Mesenchymal stem cell (in vitro differentiated cells and primary cell): ENCODE results near the gene PLA2G4B.

Experiments used
- DNase-seq: peaks from one replicate; pipeline ENCODE4 v3.0.0-alpha.2; 2013
- H2AFZ ChIP-seq: one replicate; pipeline ENCODE4 v1.6.1; 2013; ENCODE audit warnings: low read depth, mild to moderate bottlenecking, control low read depth, inconsistent platforms, low read length, moderate library complexity
- H2AK5ac ChIP-seq: 2 replicates; pipeline ENCODE4 v1.6.1; 2013; ENCODE audit warnings: low read length, moderate library complexity, mild to moderate bottlenecking, inconsistent platforms; ENCODE audit not compliant: severe bottlenecking
- H2BK120ac ChIP-seq: one replicate; pipeline ENCODE4 v1.6.1; 2013; ENCODE audit warnings: low read depth, mild to moderate bottlenecking, inconsistent platforms, low read length, moderate library complexity
- H2BK12ac ChIP-seq, 2 experiments: one replicate each; pipeline ENCODE4 v1.6.1; 2013; ENCODE audit warnings: inconsistent platforms in 2 of 2, low read length in 2 of 2, mild to moderate bottlenecking in 2 of 2, moderate library complexity in 2 of 2, control low read depth in 1 of 2
- H2BK15ac ChIP-seq: one replicate; pipeline ENCODE4 v1.6.1; 2013; ENCODE audit warnings: mild to moderate bottlenecking, low read depth, inconsistent platforms; ENCODE audit not compliant: poor library complexity, severe bottlenecking
- H2BK5ac ChIP-seq: 2 replicates; pipeline ENCODE4 v1.6.1; 2013; ENCODE audit warnings: low read depth, mild to moderate bottlenecking, low read length, control low read depth, inconsistent platforms; ENCODE audit not compliant: poor library complexity, severe bottlenecking
- H3K14ac ChIP-seq, 2 experiments: one replicate each; pipeline ENCODE4 v1.6.1; 2013; ENCODE audit warnings: inconsistent platforms in 2 of 2, low read length in 2 of 2, control low read depth in 1 of 2, mild to moderate bottlenecking in 1 of 2, moderate library complexity in 1 of 2
- H3K18ac ChIP-seq, 2 experiments: one replicate each; pipeline ENCODE4 v1.6.1; 2013; ENCODE audit warnings: inconsistent platforms in 2 of 2, low read length in 2 of 2, control low read depth in 1 of 2, low read depth in 1 of 2, mild to moderate bottlenecking in 1 of 2
- H3K23ac ChIP-seq, 2 experiments: one replicate each; pipeline ENCODE4 v1.6.1; 2013; ENCODE audit warnings: inconsistent platforms in 2 of 2, low read length in 2 of 2, mild to moderate bottlenecking in 2 of 2, moderate library complexity in 2 of 2, control low read depth in 1 of 2
- H3K27ac ChIP-seq: 2 replicates; pipeline ENCODE4 v1.5.1; 2013; ENCODE audit warnings: mild to moderate bottlenecking, moderate library complexity, low read length, control low read depth, inconsistent platforms; ENCODE audit not compliant: poor library complexity, severe bottlenecking
- H3K27me3 ChIP-seq, 2 experiments: 2 replicates each; pipeline versions ENCODE4 v1.6.1 to v1.7.0; 2013; ENCODE audit warnings: low read length in 2 of 2, mild to moderate bottlenecking in 2 of 2, moderate library complexity in 2 of 2, control low read depth in 1 of 2, inconsistent platforms in 1 of 2; ENCODE audit not compliant: control insufficient read depth in 1 of 2, insufficient read depth in 1 of 2
- H3K36me3 ChIP-seq, 2 experiments: 2 replicates each; pipeline versions ENCODE4 v1.6.1 to v1.7.0; 2013; ENCODE audit warnings: low read length in 2 of 2, control low read depth in 1 of 2, inconsistent platforms in 1 of 2, low read depth in 1 of 2, mild to moderate bottlenecking in 1 of 2; ENCODE audit not compliant: insufficient read depth in 2 of 2, control insufficient read depth in 1 of 2
- H3K4ac ChIP-seq, 2 experiments: one replicate each; pipeline ENCODE4 v1.6.1; 2013; ENCODE audit warnings: inconsistent platforms in 2 of 2, low read length in 2 of 2, mild to moderate bottlenecking in 2 of 2, moderate library complexity in 2 of 2, control low read depth in 1 of 2, low read depth in 1 of 2
- H3K4me1 ChIP-seq: 2 replicates; pipeline ENCODE4 v1.6.1; 2013; ENCODE audit warnings: low read depth, low read length, control low read depth; ENCODE audit not compliant: control insufficient read depth, insufficient read depth
- H3K4me2 ChIP-seq: 2 replicates; pipeline ENCODE4 v1.6.1; 2013; ENCODE audit warnings: low read length, mild to moderate bottlenecking, inconsistent platforms; ENCODE audit not compliant: poor library complexity, severe bottlenecking
- H3K4me3 ChIP-seq, 2 experiments: 2 replicates each; pipeline versions ENCODE4 v1.5.1 to v1.7.0; 2013; ENCODE audit warnings: low read length in 2 of 2, mild to moderate bottlenecking in 2 of 2, control low read depth in 1 of 2, low read depth in 1 of 2; ENCODE audit not compliant: insufficient read depth in 1 of 2
- H3K79me1 ChIP-seq: replicated peaks from 2 replicates; pipeline ENCODE4 v1.6.1; 2013; ENCODE audit warnings: mild to moderate bottlenecking, control low read depth, low read length, inconsistent platforms; ENCODE audit not compliant: poor library complexity, severe bottlenecking
- H3K9ac ChIP-seq: 2 replicates; pipeline ENCODE4 v1.7.0; 2013; ENCODE audit warnings: mild to moderate bottlenecking, low read length, moderate library complexity
- H3K9me3 ChIP-seq: 2 replicates; pipeline ENCODE4 v1.7.0; 2013; ENCODE audit warnings: mild to moderate bottlenecking, low read length; ENCODE audit not compliant: control insufficient read depth
- H4K8ac ChIP-seq: one replicate; pipeline ENCODE4 v1.6.1; 2013; ENCODE audit warnings: inconsistent platforms, mild to moderate bottlenecking, low read length, moderate library complexity
- H4K91ac ChIP-seq: one replicate; pipeline ENCODE4 v1.6.1; 2013; ENCODE audit warnings: mild to moderate bottlenecking, low read length, inconsistent platforms
- WGBS: methylation state at CpG from one replicate; pipeline ENCODE4 v1.1.7; 2013; ENCODE audit warnings: mixed read lengths; 5-methylcytosine and 5-hydroxymethylcytosine counted together

The PLA2G4B gene

GRCh38 chr15:41891946-41892345, 53.3 kb downstream of the PLA2G4B start:
- peaks cover 0 to 28% of the 10 kb centered on the region in 2 experiments for H3K36me3 ChIP-seq
- H3K9me3 ChIP-seq, result no peaks in the 10 kb centered on the region
- peaks cover 0 to 30% of the 10 kb centered on the region in 2 experiments for H3K27me3 ChIP-seq
- H4K91ac ChIP-seq, result no peak overlapping the region
- no peak overlapping the region for H2BK5ac ChIP-seq
- no peaks in the 10 kb centered on the region for H3K79me1 ChIP-seq
- peak overlapping the region; percentile 17 for H2AK5ac ChIP-seq
- no peak overlapping the region for H2BK120ac ChIP-seq
- H4K8ac ChIP-seq, result no peak overlapping the region
- peaks cover 44% of the 10 kb centered on the region for H3K4me1 ChIP-seq
- H3K23ac ChIP-seq, result no peak overlapping the region
- no peak overlapping the region for H3K14ac ChIP-seq
- no peak overlapping the region for H2AFZ ChIP-seq
- no peak overlapping the region for H3K27ac ChIP-seq
- no peak overlapping the region for H3K4ac ChIP-seq
- no peak for DNase-seq
- H3K9ac ChIP-seq, result no peak overlapping the region
- H2BK12ac ChIP-seq, result no peak overlapping the region
- H2BK15ac ChIP-seq, result no peak overlapping the region
- H3K4me2 ChIP-seq, result no peak overlapping the region
- no peak overlapping the region for H3K18ac ChIP-seq
- WGBS, result 87% methylated on average over 3 of the region's 3 CpGs
- H3K4me3 ChIP-seq, result no peak overlapping the region

- H3K9me3 ChIP-seq, result no peaks in the 10 kb centered on the region
- H2BK15ac ChIP-seq, result no peak overlapping the region
- no peak overlapping the region for H3K4ac ChIP-seq
- no peak for DNase-seq
- peaks cover 47% of the 10 kb centered on the region for H3K4me1 ChIP-seq
- H3K9ac ChIP-seq, result no peak overlapping the region
- no peak overlapping the region for H2AK5ac ChIP-seq
- no peaks in the 10 kb centered on the region for H3K79me1 ChIP-seq
- no peak overlapping the region for H4K91ac ChIP-seq
- peak overlapping the region; percentile 36 for H3K27ac ChIP-seq
- H4K8ac ChIP-seq, result no peak overlapping the region
- no peak overlapping the region for H2AFZ ChIP-seq
- no peak overlapping the region for H3K14ac ChIP-seq
- 90% methylated on average over 22 of the region's 22 CpGs for WGBS
- H2BK12ac ChIP-seq, result no peak overlapping the region
- H2BK5ac ChIP-seq, result no peak overlapping the region
- H3K23ac ChIP-seq, result no peak overlapping the region
- no peak overlapping the region for H3K4me2 ChIP-seq
- H3K18ac ChIP-seq, result no peak overlapping the region
- H3K4me3 ChIP-seq, result no peak overlapping the region
- H3K27me3 ChIP-seq, result peaks cover 0 to 25% of the 10 kb centered on the region in 2 experiments
- peaks cover 3 to 28% of the 10 kb centered on the region in 2 experiments for H3K36me3 ChIP-seq
- H2BK120ac ChIP-seq, result no peak overlapping the region
These were observed 54.2 kb downstream of the PLA2G4B start for GRCh38 chr15:41892621-41893421.

GRCh38 chr15:41893422-41894250, 55.0 kb downstream of the PLA2G4B start, which contains the start of gene SPTBN5:
SPTBN5 (minus strand) TSS chr15:41894053; CDS start chr15:41893497, 556 bp downstream.
- peaks cover 2% of the 10 kb centered on the region for H3K79me1 ChIP-seq
- H2AK5ac ChIP-seq, result peak within 1 kb of the TSS; percentile 40
- peaks cover 47% of the 10 kb centered on the region for H3K4me1 ChIP-seq
- peak within 1 kb of the TSS; percentile 50 for H3K4me2 ChIP-seq
- H3K9ac ChIP-seq, result peak within 1 kb of the TSS; percentile 64
- no peaks in the 10 kb centered on the region for H3K9me3 ChIP-seq
- peak within 1 kb of the TSS; percentile 82 for H2BK15ac ChIP-seq
- H3K4me3 ChIP-seq, result peak within 1 kb of the TSS; percentile 21 to 64
- H4K91ac ChIP-seq, result peak within 1 kb of the TSS; percentile 79
- peak within 1 kb of the TSS in 1 of 2 experiments; percentile 23 for H2BK12ac ChIP-seq
- H2BK120ac ChIP-seq, result peak within 1 kb of the TSS; percentile 56
- peak within 1 kb of the TSS in 1 of 2 experiments; percentile 19 for H3K23ac ChIP-seq
- peak within 1 kb of the TSS; percentile 91 for H3K27ac ChIP-seq
- peak within 1 kb of the TSS; percentile 73 to 91 for H3K18ac ChIP-seq
- H3K27me3 ChIP-seq, result peaks cover 0 to 25% of the 10 kb centered on the region in 2 experiments
- H3K4ac ChIP-seq, result peak within 1 kb of the TSS in 1 of 2 experiments; percentile 92
- H4K8ac ChIP-seq, result peak within 1 kb of the TSS; percentile 83
- peaks cover 9 to 31% of the 10 kb centered on the region in 2 experiments for H3K36me3 ChIP-seq
- H2BK5ac ChIP-seq, result no peak within 1 kb of the TSS
- peak within 1 kb of the TSS; percentile 30 for H2AFZ ChIP-seq
- no peak for DNase-seq
- peak within 1 kb of the TSS in 1 of 2 experiments; percentile 58 for H3K14ac ChIP-seq
- 97% methylated on average over 13 of the region's 15 CpGs for WGBS
